Measurements from ENCODE around the gene USP49. TPM values are rescaled to one million over a fixed set of nuclear protein-coding genes. Genes with fewer than 3 reads are reported as not detected.

USP49 gene
- polyA plus RNA-seq, 6 donors from 2014 or later, result 0.62 to 1.0 (median 0.69) TPM; not detected in 1

GRCh38 chr6:41878961-41879405, 16.2 kb downstream of the USP49 start:
- no peak for DNase-seq
- Mint-ChIP-seq H3K9me3 (no peaks in the 10 kb centered on the region), H3K4me3 (no peak overlapping the region), H3K4me1 (peaks cover 6 to 8% (median 7%) of the 10 kb centered on the region in 3 donors), H3K27ac (no peak overlapping the region), H3K36me3 (no peaks in the 10 kb centered on the region), H3K27me3 (no peaks in the 10 kb centered on the region)
- ATAC-seq (ENCODE audit: low read depth in 2 of 2), result no peak

GRCh38 chr6:41878246-41878645, 16.9 kb downstream of the USP49 start:
- Mint-ChIP-seq H3K4me3 (no peak overlapping the region), H3K27me3 (no peaks in the 10 kb centered on the region), H3K36me3 (no peaks in the 10 kb centered on the region), H3K27ac (no peak overlapping the region), H3K4me1 (peaks cover 6 to 8% (median 7%) of the 10 kb centered on the region in 3 donors), H3K9me3 (no peaks in the 10 kb centered on the region)
- no peak for DNase-seq
- no peak for ATAC-seq (ENCODE audit: low read depth in 2 of 2)

- Mint-ChIP-seq H3K27me3 (no peaks in the 10 kb centered on the region), H3K4me1 (peaks cover 8 to 13% (median 12%) of the 10 kb centered on the region in 3 donors), H3K36me3 (no peaks in the 10 kb centered on the region), H3K27ac (no peak overlapping the region), H3K4me3 (no peak overlapping the region), H3K9me3 (no peaks in the 10 kb centered on the region)
- ATAC-seq (ENCODE audit: low read depth in 2 of 2) (no peak), DNase-seq (no peak)
Measured at GRCh38 chr6:41877051-41877680, 18.0 kb downstream of the USP49 start.

GRCh38 chr6:41874741-41875140, 20.4 kb downstream of the USP49 start:
- no peaks in the 10 kb centered on the region for H3K36me3 Mint-ChIP-seq
- H3K9me3 Mint-ChIP-seq, result no peaks in the 10 kb centered on the region
- peak overlapping the region in 1 of 6 donors; percentile 57 for H3K27ac Mint-ChIP-seq
- DNase-seq, result no peak
- no peaks in the 10 kb centered on the region for H3K27me3 Mint-ChIP-seq
- no peak for ATAC-seq (ENCODE audit: low read depth in 2 of 2)
- H3K4me3 Mint-ChIP-seq, result no peak overlapping the region
- peaks cover 4 to 24% (median 23%) of the 10 kb centered on the region in 3 donors for H3K4me1 Mint-ChIP-seq

GRCh38 chr6:41872147-41872546, 23.0 kb downstream of the USP49 start:
- H3K27me3 Mint-ChIP-seq, result no peaks in the 10 kb centered on the region
- H3K36me3 Mint-ChIP-seq, result peaks cover 0 to 2% of the 10 kb centered on the region in 2 donors
- H3K27ac Mint-ChIP-seq, result no peak overlapping the region
- no peak for DNase-seq
- peaks cover 11 to 42% (median 40%) of the 10 kb centered on the region in 3 donors for H3K4me1 Mint-ChIP-seq
- no peaks in the 10 kb centered on the region for H3K9me3 Mint-ChIP-seq
- no peak overlapping the region for H3K4me3 Mint-ChIP-seq
- no peak for ATAC-seq (ENCODE audit: low read depth in 2 of 2)

DNA sequence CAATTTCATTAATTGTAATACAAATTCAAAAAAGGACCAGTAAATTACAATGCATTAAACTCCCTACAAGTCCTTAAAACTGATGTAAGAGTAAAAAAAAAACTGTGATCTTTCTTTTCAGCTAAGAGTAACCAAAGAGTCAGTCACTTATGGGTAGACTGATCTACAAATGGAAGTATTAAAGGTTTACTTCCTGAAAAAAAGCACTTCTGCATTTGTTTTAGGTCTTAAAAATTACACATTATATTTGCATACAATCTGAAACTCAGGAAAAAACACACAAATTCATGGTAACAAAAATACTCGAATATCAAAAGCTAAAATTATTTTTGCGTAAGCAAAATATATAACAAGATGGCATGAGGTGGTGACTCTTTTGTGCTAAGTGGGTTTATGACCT, 23.5 kb downstream of the USP49 start:
- ATAC-seq (ENCODE audit: low read depth in 2 of 2), result peak; percentile 51 to 69
- H3K27ac Mint-ChIP-seq, result no peak overlapping the region
- DNase-seq, result no peak
- H3K9me3 Mint-ChIP-seq, result no peaks in the 10 kb centered on the region
- H3K27me3 Mint-ChIP-seq, result no peaks in the 10 kb centered on the region
- H3K4me1 Mint-ChIP-seq, result peaks cover 11 to 42% (median 41%) of the 10 kb centered on the region in 3 donors
- H3K4me3 Mint-ChIP-seq, result peak overlapping the region in 4 of 8 donors; percentile 1 to 62 (median 35)
- H3K36me3 Mint-ChIP-seq, result peaks cover 0 to 4% of the 10 kb centered on the region in 2 donors

- Mint-ChIP-seq H3K36me3 (no peaks in the 10 kb centered on the region), H3K4me1 (no peaks in the 10 kb centered on the region), H3K27ac (no peak overlapping the region), H3K4me3 (no peak overlapping the region), H3K27me3 (no peaks in the 10 kb centered on the region), H3K9me3 (no peaks in the 10 kb centered on the region)
- DNase-seq (no peak), ATAC-seq (ENCODE audit: low read depth in 2 of 2) (no peak)
Measured at GRCh38 chr6:41859356-41859755, 35.8 kb downstream of the USP49 start.

DNA sequence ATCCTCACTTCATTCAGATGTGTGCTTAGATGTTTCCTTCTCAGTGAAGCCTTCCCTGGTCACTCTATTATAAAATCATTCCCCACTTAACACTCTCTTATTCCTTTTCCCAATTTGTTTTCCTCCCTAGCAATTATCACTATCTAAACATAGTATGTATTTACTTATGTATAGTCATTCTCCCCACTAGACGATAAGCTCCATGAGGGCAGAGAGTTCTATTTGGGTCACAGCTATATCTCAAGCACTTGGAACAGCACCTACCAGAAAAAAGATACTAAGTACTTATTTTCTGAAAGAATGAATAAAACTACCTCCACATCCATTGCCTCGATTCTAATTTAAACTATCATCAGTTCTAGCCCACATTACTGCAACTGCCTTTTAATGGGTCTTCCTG, 36.5 kb downstream of the USP49 start:
- ATAC-seq (ENCODE audit: low read depth in 2 of 2), result no peak
- Mint-ChIP-seq H3K4me1 (no peaks in the 10 kb centered on the region), H3K4me3 (no peak overlapping the region), H3K9me3 (no peaks in the 10 kb centered on the region), H3K27me3 (no peaks in the 10 kb centered on the region), H3K27ac (peak overlapping the region in 2 of 6 donors; percentile 20 to 39), H3K36me3 (no peaks in the 10 kb centered on the region)
- DNase-seq, result no peak

DNA sequence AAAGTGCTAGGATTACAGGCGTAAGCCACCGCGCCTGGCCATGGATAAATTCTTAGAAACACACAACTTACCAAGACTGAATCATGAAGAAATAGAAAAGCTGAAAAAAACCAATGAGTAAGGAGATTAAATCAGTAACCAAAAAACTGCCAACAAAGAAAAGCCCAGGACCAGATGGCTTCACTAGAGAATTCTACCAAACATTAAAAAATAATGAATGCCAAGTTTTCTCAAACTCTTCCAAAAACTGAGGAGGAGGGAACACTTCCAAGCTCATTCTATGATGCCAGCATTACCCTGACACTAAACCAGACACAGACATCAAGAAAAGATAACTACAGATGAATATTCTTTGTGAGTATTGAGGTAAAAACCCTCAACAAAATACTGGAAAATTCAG, 44.3 kb downstream of the USP49 start:
- H3K4me1 Mint-ChIP-seq, result no peaks in the 10 kb centered on the region
- no peaks in the 10 kb centered on the region for H3K27me3 Mint-ChIP-seq
- no peak overlapping the region for H3K4me3 Mint-ChIP-seq
- no peaks in the 10 kb centered on the region for H3K36me3 Mint-ChIP-seq
- H3K9me3 Mint-ChIP-seq, result peaks cover 0 to 2% (median 0%) of the 10 kb centered on the region in 7 donors
- ATAC-seq (ENCODE audit: low read depth in 2 of 2) (no peak), DNase-seq (no peak)
- no peak overlapping the region for H3K27ac Mint-ChIP-seq

- Mint-ChIP-seq H3K4me1 (no peaks in the 10 kb centered on the region), H3K4me3 (no peak overlapping the region), H3K9me3 (peaks cover 0 to 2% (median 0%) of the 10 kb centered on the region in 7 donors), H3K27me3 (no peaks in the 10 kb centered on the region), H3K27ac (no peak overlapping the region), H3K36me3 (no peaks in the 10 kb centered on the region)
- peak; percentile 27 to 56 for ATAC-seq (ENCODE audit: low read depth in 2 of 2)
- DNase-seq, result peak; percentile 39
Measured at GRCh38 chr6:41846666-41847237, 48.4 kb downstream of the USP49 start.

DNA sequence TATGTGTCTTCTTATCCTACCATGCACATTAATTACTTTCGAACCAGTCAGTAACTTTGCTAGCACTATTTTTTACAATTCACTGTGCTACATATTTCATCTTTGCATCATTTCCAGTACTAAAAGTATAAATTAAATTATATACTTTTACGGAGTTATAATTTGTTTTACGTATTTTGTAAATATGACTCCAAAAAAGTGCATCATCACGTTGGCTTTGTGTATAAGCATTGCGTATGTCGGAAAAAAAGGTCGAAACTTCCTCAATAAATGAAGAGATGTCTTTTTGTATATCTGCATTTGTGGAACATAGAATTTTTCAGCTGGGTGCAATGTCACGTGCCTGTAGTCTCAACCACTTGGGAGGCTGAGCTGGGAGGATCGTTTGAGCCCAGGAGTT, 52.0 kb downstream of the USP49 start:
- H3K36me3 Mint-ChIP-seq, result no peaks in the 10 kb centered on the region
- DNase-seq (no peak), ATAC-seq (ENCODE audit: low read depth in 2 of 2) (no peak)
- H3K9me3 Mint-ChIP-seq, result peaks cover 0 to 2% (median 0%) of the 10 kb centered on the region in 7 donors
- H3K27ac Mint-ChIP-seq, result no peak overlapping the region
- no peak overlapping the region for H3K4me3 Mint-ChIP-seq
- H3K27me3 Mint-ChIP-seq, result no peaks in the 10 kb centered on the region
- H3K4me1 Mint-ChIP-seq, result no peaks in the 10 kb centered on the region

- Mint-ChIP-seq H3K36me3 (no peaks in the 10 kb centered on the region), H3K4me3 (no peak overlapping the region), H3K27ac (no peak overlapping the region), H3K9me3 (peaks cover 0 to 3% (median 0%) of the 10 kb centered on the region in 7 donors), H3K4me1 (no peaks in the 10 kb centered on the region), H3K27me3 (no peaks in the 10 kb centered on the region)
- no peak for DNase-seq
- no peak for ATAC-seq (ENCODE audit: low read depth in 2 of 2)
Measured at GRCh38 chr6:41840326-41840725, 54.8 kb downstream of the USP49 start.

DNA sequence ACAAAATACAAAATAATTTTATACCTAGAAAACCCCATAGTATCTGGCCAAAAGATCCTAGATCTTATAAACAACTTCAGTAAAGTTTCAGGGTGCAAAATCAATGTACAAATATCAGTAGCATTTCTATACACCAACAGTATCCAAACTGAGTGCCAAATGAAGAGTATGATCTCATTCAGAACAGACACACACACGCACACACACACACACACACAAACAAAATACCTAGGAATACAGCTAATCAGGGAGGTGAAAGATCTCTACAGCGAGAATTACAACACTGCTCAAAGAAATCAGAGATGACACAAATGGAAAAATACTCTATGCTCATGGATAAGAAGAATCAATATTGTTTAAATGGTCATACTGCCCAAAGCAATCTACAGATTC, 58.5 kb downstream of the USP49 start:
- H3K4me3 Mint-ChIP-seq, result no peak overlapping the region
- H3K27ac Mint-ChIP-seq, result no peak overlapping the region
- peaks cover 0 to 3% (median 0%) of the 10 kb centered on the region in 7 donors for H3K9me3 Mint-ChIP-seq
- H3K4me1 Mint-ChIP-seq, result peaks cover 0 to 3% (median 0%) of the 10 kb centered on the region in 3 donors
- H3K36me3 Mint-ChIP-seq, result no peaks in the 10 kb centered on the region
- DNase-seq (no peak), ATAC-seq (ENCODE audit: low read depth in 2 of 2) (no peak)
- no peaks in the 10 kb centered on the region for H3K27me3 Mint-ChIP-seq

GRCh38 chr6:41836022-41836659, 59.0 kb downstream of the USP49 start:
- no peak for ATAC-seq (ENCODE audit: low read depth in 2 of 2)

More at GRCh38 chr6:41836022-41836659, 59.0 kb downstream of the USP49 start:
- H3K9me3 Mint-ChIP-seq, result peaks cover 0 to 3% (median 0%) of the 10 kb centered on the region in 7 donors
- H3K27ac Mint-ChIP-seq, result no peak overlapping the region
- no peak overlapping the region for H3K4me3 Mint-ChIP-seq
- H3K4me1 Mint-ChIP-seq, result peaks cover 0 to 3% (median 0%) of the 10 kb centered on the region in 3 donors
- DNase-seq, result no peak
- H3K27me3 Mint-ChIP-seq, result no peaks in the 10 kb centered on the region
- H3K36me3 Mint-ChIP-seq, result no peaks in the 10 kb centered on the region

Measured in naive B cell (primary cell).